Midbrain (tissue), 1 donor: ENCODE measurements around the gene LMO7.
"Not testable (repeated sequence)": the region's sequence is repeated elsewhere in the genome, so short reads cannot be mapped to it uniquely, and the experiment has no call there.

ENCODE experiments used
- DNase-seq: peaks from one replicate; lab custom pipeline; 2025; lab: John Stamatoyannopoulos, UW

The LMO7 gene

GRCh38 chr13:75699062-75699461 is 62.9 kb downstream of the LMO7 start:
- DNase-seq = no peak

- DNase-seq = not testable (repeated sequence)
Measured at GRCh38 chr13:75699717-75700116, 63.6 kb downstream of the LMO7 start.

- DNase-seq = no peak
Measured at GRCh38 chr13:75700552-75700951, 64.4 kb downstream of the LMO7 start.

- DNase-seq = no peak
Measured at GRCh38 chr13:75702476-75702875, 66.3 kb downstream of the LMO7 start.

- DNase-seq = no peak
Measured at GRCh38 chr13:75703769-75704168, 67.6 kb downstream of the LMO7 start.

GRCh38 chr13:75704194-75704926 is 68.2 kb downstream of the LMO7 start:
- DNase-seq = no peak

- DNase-seq = no peak
Measured at GRCh38 chr13:75704927-75705288, 68.8 kb downstream of the LMO7 start.

GRCh38 chr13:75705395-75705794 is 69.3 kb downstream of the LMO7 start:
- no peak for DNase-seq

- no peak for DNase-seq
Measured at GRCh38 chr13:75705908-75706307, 69.8 kb downstream of the LMO7 start.

- no peak for DNase-seq
Measured at GRCh38 chr13:75713852-75714251, 77.7 kb downstream of the LMO7 start.

- no peak for DNase-seq
Measured at GRCh38 chr13:75715601-75716523, 79.7 kb downstream of the LMO7 start.

- no peak for DNase-seq
Measured at GRCh38 chr13:75717525-75717924, 81.4 kb downstream of the LMO7 start.

- DNase-seq = no peak
Measured at GRCh38 chr13:75721307-75721706, 85.2 kb downstream of the LMO7 start.

GRCh38 chr13:75723901-75724300 is 87.8 kb downstream of the LMO7 start:
- no peak for DNase-seq

GRCh38 chr13:75724752-75725517 is 88.8 kb downstream of the LMO7 start:
- DNase-seq = no peak

- no peak for DNase-seq
Measured at GRCh38 chr13:75725736-75726135, 89.6 kb downstream of the LMO7 start.

- DNase-seq = no peak
Measured at GRCh38 chr13:75726306-75726705, 90.2 kb downstream of the LMO7 start.

GRCh38 chr13:75733113-75733512 is 97.0 kb downstream of the LMO7 start:
- not testable (repeated sequence) for DNase-seq

GRCh38 chr13:75736173-75736572 is 100.0 kb downstream of the LMO7 start:
- DNase-seq = no peak

- DNase-seq = no peak
Measured at GRCh38 chr13:75738841-75739240, 102.7 kb downstream of the LMO7 start.

GRCh38 chr13:75739244-75739868 is 103.2 kb downstream of the LMO7 start:
- DNase-seq = no peak

- DNase-seq = no peak
Measured at GRCh38 chr13:75740031-75740430, 103.9 kb downstream of the LMO7 start.
